HG03064 (cell line): ENCODE data around the gene PIK3R5.
"Not testable (repeated sequence)": the region's sequence is repeated elsewhere in the genome, so short reads cannot be mapped to it uniquely, and the experiment has no call there.

Source experiments
- ATAC-seq: cut with Tn5 transposase; IDR thresholded peaks from one replicate; pipeline ENCODE4 v1.9.1; 2021; ENCODE audit warnings: low read depth; ENCODE audit not compliant: unreplicated experiment

PIK3R5 gene

DNA sequence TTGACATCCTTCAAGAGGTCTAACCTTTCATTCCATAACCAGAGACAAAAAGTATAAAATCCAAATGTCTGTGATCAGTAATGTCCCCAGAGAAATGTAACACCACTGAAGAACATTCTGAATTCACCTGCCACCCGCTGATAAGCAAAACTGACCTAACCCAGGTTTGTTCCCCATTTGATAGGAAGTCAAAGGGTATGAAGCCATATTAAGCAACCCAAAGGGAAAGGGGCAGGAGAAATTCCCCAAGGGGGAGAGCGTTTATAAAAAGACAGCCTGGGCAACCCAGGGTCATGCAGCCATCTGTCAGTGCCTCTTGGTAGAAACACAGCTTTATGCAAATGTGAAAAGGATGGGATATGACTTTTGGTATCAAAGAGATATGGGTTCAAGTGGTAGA lies 67.4 kb downstream of the PIK3R5 start:
- no peak for ATAC-seq

DNA sequence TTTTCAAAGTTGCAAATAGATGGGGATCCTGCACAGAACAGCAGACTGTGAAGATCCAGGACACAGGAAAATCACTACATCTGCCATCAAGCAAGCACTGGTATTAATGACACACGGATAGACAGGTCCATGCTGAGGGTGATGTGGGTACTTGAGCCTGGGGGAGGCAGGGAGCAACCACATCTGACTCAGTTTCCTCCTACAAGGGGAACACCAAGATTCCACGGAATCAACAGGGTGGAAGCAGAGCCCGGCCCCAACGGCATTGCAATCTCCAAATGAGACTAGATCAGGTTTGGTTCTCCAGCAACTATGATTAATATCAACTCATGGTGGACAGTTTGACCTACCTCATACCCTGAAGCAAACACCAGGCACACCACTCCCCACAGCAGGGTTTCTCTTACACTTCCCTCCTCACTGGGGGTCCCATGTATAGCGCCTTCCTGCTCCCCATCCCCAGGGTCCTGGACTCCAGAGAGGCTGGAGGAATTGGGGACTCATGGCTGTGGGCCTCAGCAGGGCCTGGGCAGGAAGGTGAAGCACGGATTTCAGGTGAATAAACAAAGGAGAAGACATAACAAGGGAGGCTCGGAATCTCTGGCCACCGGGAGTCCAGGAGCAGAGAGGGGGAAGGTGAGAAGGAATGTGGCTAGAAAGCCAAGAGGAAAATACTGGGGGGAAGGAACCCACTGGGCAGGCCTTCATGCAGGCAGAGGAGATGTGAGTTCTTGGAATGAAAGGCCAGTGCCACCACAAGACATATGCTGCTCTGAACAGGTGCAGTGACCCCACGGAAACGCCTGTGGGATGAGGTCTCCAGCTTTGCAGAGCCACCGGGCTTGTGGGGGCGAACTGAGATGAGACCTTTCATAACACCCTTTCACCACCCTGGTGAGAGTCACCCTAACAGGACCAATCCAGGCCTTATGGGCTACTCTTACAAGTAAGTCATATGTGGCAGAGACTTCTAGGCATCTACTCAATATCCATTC lies 68.6 kb downstream of the PIK3R5 start:
- ATAC-seq, result no peak

DNA sequence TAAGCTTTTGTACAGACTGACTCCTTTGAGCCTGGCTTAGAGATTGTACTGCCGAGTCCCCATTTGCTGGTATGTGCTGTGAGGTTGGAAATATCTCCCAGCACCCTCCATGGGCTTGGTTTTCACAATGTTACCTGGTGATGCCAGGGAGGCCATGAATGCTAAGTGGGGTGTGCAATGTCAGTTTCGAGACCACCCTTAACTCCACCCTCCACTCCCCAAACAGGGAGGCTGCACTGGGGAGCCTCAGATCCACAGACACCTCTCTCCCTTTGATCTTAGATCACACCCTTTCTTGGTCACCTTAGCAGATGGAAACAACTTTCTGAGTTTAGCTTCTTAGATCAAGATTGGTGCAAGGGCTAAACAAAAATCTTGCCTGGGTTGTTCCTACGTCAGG lies 69.4 kb downstream of the PIK3R5 start:
- ATAC-seq, result no peak

DNA sequence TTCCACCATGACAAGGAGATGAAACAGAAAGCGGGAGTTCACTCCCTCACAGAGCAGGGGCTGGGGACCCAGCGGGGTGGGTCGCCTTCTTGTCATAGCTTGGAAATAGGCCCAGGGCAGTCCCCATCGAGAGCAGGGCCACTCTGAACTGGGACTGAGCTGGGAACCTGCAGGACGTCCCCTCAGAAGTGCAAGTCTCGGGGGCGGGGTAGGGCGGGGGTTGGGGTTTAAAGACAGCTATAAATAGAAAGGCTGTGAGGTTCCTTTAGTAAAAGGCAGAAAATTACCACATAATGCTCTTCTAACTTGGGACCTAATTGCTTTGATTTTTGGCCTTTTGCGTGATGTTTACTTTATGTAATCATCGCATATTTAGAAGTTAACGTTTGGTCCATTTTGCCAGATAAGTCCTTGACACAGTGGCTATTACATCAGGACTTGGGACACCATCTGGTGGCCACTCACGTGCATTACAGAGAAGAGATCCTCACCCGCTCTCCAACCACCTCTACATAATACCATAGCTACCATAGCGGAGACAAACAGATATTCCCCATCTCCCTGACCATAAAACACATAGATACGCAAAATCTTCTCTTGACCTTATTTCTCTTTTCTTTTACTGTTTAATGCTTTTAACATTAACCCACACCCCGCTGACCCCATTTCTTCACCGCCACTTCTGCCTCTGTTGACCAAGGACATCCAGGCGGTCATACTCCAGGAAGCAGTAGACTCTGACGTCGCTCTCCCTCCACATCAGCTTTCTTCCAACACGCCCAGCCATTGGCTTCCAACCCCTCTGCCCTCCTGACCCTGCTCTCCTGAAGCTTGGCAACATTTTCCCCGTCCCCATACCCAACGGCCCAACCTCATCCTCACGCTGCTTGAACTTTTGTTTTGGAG lies 70.6 kb downstream of the PIK3R5 start:
- no peak for ATAC-seq

DNA sequence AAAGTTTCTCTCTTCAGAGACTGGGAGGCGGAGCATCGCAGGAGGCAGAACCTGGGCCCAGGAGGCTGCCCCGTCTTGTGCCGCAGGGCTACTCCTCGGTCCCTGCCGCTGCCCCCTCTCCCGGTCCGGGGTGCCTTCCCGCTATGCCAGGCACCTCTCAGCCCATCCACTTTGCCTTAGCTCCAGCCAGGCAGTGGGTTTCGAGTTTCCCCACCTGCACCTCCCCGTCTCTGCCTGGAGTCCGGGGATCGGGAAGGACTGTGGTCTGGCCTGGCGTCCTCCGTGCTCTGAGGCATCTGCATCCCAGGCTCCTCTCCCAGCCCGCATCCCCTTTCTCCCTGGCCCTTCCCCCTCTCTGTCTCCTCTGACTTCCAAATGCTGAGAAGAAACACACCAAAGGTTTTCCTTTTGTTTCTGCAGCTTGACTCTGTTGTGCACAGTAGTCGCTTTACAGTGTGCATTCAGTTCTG lies 71.3 kb downstream of the PIK3R5 start:
- ATAC-seq, result no peak

DNA sequence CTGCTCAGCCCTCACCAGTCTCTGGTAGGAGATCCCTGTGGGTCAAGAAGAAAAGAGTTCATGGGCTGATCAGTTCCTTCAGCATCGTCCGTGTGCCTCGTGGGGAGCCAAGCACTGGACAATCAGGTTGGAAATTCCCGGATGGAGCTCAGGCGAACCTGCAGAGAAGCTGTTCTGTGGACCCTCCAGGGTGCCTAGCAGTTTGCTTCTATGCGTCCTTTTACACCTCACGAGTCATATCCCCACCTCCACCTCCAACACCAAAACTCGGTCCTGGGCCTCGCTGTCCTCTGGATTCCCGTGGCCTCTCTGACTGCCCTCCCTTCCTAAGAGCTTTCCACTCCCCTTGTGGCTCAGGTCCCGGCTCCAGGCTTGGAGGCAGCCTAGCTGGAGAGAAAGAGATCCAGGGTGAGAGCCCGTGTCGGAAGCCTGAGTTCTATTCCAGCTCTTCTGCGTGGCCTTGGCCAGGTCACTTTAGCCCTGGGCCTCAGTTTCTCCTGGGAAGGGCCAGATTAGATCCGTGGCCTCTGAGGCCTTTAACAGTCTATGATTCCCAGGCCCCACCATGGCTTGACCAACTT lies 71.8 kb downstream of the PIK3R5 start:
- ATAC-seq, result no peak

DNA sequence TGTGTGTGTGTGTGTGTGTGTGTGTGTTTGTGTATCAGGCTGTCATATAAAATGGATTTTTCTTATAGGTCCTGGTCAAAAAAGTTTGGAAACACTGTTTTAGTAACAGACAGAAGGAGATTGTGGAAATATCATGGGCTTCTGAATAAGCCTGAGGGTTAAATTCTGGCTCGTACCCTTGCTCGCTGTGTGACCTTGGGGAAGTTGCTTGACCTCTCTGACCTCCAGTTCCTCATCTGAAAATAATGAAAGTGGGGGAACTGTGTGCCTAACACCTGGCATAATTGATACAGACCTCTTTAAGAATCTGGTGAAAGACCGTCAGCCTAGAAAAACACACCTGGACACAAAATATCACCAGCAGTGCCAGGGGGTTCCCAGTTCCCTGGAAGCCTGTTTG lies 72.4 kb downstream of the PIK3R5 start:
- ATAC-seq, result no peak

DNA sequence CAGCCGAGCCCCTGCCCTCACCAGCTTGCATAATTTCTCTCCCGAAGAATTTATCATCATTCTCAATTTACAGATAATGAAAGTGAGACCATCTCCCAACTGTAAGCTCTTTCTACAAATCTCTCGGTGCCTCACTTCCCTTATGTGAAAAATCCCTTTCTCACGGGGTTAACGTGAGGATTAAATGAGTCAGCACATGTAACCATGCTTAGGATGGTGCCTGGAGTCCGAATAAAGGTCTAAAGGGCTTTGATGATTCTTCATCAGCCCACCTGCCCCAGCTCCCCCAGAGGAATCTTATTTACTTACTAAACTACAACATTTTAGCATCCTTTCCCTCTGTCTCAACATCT lies 73.2 kb downstream of the PIK3R5 start:
- ATAC-seq, result no peak

DNA sequence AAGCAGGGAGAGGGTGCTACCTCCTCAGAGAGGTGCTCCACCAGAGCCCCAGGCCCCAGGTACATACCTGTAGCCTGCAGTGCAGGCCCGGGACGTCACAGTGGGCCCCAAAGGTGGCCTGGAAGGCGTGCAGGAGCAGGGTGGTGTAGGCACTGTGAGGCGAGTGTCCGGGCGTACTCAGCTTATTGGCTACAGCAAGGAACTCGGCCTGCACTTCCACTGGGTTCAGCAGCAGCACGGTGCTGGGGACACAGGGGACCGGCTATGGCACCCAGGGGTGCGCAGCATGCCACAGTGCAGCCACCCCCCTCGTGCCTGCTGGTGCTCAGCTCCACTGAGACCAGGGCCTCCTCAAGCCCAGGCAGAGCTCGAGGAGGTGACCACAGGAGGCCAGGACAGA lies 74.8 kb downstream of the PIK3R5 start:
- no peak for ATAC-seq

DNA sequence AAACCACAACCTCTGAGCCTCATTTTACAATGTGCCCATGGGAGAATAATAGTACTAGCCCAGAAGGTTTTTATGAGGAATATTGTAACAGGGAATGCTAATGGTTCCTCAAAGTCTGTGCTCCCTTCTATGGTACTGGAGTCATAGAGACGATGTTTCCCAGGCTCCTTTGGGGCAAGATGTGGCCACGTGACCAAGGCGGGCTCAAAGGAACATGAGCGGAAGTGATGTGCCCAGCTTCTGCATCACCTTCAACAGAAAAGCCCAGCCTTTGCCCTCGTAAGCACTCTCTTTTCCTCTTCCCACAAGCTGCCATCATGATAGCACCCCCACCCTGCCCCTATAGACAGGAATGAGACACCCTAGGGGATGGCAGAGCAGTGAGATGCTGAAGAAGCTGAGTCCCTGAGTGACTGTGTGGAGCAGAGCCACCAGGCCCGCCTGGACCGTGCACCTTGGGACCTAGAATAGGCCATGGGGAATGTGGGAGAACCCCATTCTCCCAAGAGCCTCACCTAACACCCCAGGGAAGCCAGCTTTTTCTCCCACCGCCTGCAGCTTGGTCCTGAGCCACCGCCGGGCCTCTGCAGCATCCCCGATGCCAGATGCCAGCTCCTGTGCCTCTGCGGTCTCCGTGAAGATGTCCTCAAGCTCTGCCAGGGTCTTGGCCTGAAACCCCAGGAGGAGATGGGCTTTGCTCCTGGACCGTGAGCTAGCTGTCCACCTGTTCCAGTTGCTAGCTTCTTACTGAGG lies 75.9 kb downstream of the PIK3R5 start:
- no peak for ATAC-seq

DNA sequence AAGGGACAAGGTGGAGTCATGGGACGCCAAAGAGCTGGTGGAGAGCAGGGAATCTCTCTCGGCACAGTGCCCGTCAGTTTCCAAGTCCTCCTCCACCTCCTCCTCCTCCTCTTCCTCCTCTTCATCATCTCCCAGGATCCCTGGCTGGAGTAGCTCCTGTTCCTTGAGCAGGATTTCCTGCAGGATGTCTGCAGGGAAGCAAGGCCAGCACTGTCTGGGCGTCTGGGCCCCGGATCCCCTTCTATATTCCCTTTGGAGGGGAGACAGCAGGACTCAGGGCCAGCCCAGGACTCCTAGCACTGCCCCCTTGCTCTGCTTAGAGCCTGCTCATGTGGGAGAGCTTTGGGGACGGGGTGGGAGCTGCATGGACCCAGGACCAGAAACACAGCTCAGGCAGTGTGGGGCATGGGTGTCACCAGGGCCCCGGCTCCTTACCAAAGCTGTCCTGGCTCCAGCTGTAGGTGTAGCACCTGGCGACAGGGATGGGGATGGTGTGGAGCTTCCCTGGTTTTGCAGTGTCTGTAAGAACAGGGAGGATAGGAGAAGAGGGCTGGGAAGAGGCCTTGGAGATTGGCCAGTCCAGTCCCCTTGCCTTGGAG lies 76.7 kb downstream of the PIK3R5 start:
- no peak for ATAC-seq

DNA sequence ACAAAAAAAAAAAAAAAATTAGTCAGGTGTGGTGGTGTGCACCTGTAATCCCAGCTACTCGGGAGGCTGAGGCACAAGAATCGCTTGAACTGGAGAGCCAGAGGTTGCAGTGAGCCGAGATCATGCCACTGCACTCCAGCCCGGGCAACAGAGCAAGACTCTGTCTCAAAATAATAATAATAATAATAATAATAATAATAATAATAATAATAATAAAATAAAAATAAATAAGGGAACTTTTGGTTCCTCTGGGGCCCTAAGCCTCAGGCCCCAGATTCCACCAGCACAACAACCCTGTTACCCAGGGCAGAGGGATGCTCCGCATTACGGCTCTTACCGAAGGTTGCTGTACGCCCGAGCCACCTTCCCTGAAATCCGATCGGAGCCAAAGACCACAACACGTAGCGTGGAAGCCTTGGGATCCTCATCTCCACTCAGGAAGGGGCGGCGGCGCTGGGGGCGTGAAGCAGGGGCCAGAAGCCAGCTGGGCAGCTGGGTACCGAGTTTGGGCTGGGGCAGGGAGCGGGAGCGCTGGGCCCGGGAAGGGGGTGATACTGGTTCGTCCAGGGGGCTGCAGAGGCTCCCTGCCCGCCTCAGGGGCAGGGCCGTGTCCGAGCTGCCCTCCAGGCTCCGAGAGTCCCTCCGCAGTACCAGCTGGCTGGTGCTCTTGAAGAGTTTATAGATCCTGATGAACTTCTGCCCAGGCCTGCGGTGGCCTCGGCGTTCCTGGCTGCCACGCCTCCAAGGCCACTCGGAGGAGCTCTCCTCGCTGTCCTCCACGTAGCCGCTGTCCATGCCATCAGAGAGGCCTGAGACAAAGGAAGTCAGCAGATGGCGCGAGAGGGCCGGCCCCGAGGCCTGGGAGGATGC lies 77.4 kb downstream of the PIK3R5 start:
- no peak for ATAC-seq

DNA sequence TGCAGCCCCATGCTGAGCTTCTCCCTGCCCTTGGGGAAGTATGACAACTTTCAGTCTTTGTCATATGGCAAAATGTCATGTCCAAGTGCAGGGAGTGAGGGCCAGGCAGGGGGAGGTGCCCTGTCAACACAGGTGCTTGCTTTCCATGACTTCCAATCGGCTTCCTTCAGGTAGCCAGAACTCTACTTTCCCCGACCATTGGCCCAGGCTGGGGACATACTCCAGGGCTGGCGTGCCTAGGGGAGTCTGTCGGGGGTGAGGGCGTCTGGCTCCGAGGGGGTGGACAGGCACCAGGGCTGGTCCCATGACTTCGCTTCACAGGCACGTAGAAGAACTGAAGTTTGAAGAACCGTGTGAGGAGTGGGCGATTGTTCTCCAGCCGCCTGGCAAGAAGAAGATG lies 78.2 kb downstream of the PIK3R5 start:
- ATAC-seq, result no peak

DNA sequence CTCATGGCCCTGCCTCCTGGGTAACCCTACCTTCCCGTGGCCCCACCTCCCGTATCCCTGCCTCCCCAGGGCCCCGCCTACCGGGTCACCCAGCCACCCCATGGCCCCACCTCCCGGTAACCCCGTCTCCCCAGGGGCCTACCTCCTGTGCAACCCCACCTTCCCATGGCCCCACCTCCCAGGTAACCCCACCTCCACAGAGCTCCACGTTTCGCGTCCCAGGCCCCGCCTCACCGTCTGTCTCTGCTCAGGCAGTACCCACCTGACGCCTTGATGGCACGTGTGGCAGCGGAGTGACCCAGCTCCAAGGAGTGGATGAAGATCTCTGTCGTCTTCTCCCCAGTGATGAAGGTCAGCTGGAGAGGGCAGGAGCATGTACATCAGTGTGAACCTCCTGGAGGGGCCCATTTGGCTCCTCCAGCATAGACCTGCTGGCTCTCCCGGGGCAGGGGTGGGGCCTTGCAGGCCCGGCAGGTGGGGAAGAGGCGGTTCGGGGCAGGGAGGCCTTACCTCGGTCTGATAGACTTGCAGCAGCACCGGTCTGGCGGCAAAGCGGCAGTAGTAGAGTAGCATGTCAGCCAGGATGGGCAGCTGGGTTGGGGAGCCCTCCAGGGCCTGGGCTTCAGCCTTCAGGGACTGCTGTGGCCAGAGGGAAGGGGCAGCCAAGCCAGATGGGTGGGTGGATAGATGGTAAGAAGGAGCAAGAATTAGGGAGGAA lies 79.4 kb downstream of the PIK3R5 start:
- no peak for ATAC-seq

DNA sequence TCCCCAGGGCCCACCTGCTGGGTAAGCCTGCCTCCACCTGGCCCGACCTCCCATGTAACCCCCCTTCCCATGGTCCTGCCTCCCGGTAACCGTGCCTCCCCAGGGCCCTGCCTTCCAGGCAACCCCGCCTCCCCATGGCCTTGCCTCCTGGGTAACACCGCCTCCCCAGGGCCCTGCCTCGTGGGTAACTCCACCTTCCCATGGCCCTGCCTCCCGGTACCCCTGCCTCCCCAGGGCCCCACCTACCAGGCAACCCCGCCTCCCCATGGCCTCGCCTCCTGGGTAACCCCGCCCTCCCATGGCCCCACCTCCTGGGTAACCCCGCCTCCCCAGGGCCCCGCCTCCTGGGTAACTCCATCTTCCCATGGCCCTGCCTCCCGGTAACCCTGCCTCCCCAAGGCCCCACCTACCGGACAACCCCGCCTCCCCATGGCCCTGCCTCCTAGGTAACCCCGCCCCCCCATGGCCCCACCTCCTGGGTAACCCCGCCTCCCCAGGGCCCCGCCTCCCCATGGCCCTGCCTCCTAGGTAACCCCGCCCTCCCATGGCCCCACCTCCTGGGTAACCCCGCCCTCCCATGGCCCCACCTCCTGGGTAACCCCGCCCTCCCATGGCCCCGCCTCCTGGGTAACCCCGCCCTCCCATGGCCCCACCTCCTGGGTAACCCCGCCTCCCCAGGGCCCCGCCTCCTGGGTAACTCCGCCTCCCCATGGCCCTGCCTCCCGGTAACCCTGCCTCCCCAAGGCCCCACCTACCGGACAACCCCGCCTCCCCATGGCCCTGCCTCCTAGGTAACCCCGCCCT lies 80.1 kb downstream of the PIK3R5 start:
- ATAC-seq, result not testable (repeated sequence)

DNA sequence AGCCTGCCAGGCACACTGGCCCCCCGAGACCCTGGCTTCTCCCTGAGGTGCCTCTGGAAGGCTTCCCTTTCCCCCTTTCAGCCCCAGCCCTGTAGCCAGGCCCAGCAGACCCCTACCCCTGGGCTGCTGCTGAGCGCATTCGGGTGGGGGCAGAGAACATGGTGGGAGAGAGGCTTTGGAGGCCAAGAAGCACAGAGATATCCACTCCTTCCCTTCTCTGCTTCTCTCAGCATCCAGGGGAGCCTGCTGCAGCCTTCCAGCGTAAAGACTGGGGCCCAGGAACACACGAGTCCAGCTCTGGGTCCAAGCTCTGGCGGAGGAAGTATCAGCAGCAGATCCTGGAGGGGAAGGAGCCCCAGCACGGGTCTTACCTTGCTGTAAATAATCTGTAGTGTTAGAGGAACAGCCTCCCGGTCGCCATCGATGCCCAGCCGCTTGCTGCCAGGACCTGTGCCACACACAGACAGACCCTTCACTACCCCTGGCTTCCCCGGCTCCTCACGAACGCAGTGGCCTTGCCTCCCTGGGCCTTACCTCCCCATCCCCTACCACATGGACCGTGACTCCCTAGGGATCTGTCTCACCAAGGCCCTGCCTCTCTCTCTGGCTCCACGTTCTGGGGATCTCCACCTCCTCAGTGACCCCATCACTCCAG lies 81.0 kb downstream of the PIK3R5 start:
- no peak for ATAC-seq

DNA sequence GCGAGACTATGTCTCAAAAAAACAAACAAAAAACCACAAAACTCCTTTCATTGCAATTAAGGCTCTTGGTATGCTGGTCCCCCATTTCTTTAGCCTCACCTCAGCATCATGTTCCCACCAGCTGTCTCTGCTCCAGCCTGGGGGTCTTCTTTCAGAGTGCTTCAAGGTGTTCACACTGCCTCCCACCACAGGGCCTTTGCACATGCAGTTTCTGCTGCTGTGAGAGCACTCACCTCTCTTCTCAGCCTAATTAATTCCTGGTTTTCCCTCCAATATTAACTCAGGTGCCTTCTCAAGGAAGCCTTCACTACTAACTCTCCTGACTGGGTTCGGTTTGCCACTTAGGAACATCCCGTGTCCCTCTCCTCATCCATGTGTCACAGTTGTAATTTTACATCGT lies 82.2 kb downstream of the PIK3R5 start:
- no peak for ATAC-seq
